Gastrocnemius medialis (tissue), 4 donors: Measurements from ENCODE around the gene GPR78. TPM values are rescaled to one million over a fixed set of nuclear protein-coding genes. Genes with fewer than 3 reads are reported as not detected.

ENCODE experiments used
- ATAC-seq, 2 donors: fragments of 150-250 bp; one replicate each; pipeline ENCODE4 v1.9.1; 2016
- DNase-seq, 2 donors: peaks; one replicate each; pipeline ENCODE4 v3.0.0-alpha.2; 2019
- H3K27ac ChIP-seq, 4 donors: fragments of 200-600 bp; sonication (generic); 1 replicate in 1 of 4; 2 replicates in 3 of 4; pipeline ENCODE4 v1.5.1; 2016 to 2018; ENCODE audit warnings: mild to moderate bottlenecking in 2 of 4, moderate library complexity in 1 of 4
- H3K27me3 ChIP-seq, 3 donors: fragments of 200-600 bp; sonication (generic) in 2 of 3; 1 replicate in 1 of 3; 2 replicates in 2 of 3; pipeline versions ENCODE4 v1.5.1 to v1.6.0; 2016 to 2019; ENCODE audit warnings: mild to moderate bottlenecking in 1 of 3, moderate library complexity in 1 of 3
- H3K36me3 ChIP-seq, 2 donors: fragments of 200-600 bp; sonication (generic) in 1 of 2; one replicate each; pipeline ENCODE4 v1.5.1; 2017 to 2018
- H3K4me1 ChIP-seq, 2 donors: fragments of 200-600 bp; sonication (generic) in 1 of 2; one replicate each; pipeline ENCODE4 v1.5.1; 2016 to 2017; ENCODE audit warnings: mild to moderate bottlenecking in 2 of 2
- H3K4me3 ChIP-seq, 4 donors: fragments of 200-600 bp; sonication (generic) in 3 of 4; 1 replicate in 1 of 4; 2 replicates in 3 of 4; pipeline ENCODE4 v1.5.1; 2016 to 2019; ENCODE audit warnings: mild to moderate bottlenecking in 2 of 4
- H3K9me3 ChIP-seq, 3 donors: fragments of 200-600 bp; sonication (generic) in 2 of 3; 1 replicate in 1 of 3; 2 replicates in 2 of 3; pipeline ENCODE4 v1.5.1; 2016 to 2019
- CTCF ChIP-seq, 5 experiments: fragments of 450-650 bp in 3 of 5; fragments of 200-600 bp in 2 of 5; sonication (generic) in 2 of 5; IDR thresholded peaks in 4 of 5; conservative IDR thresholded peaks in 1 of 5; 1 replicate in 4 of 5; 2 replicates in 1 of 5; pipeline ENCODE4 v1.5.1; 2016 to 2019; ENCODE audit warnings: antibody characterized with exemption in 5 of 5, mild to moderate bottlenecking in 3 of 5, moderate library complexity in 3 of 5
- POLR2A ChIP-seq, 2 donors: fragments of 450-650 bp; IDR thresholded peaks; one replicate each; pipeline ENCODE4 v1.6.1; 2017; ENCODE audit warnings: antibody characterized with exemption in 2 of 2, mild to moderate bottlenecking in 2 of 2, moderate library complexity in 2 of 2
- in situ Hi-C, 4 donors: fragments of 200-750 bp; cut with MboI; loops; one replicate each; pipeline versions ENCODE4 v1.15.0 to v1.8.0; 2017; ENCODE audit warnings: low sequenced_read_pairs in 4 of 4
- intact Hi-C: fragments of 100-400 bp; cut with DNase I; formaldehyde crosslinking; loops from one replicate; pipeline ENCODE4 v1.15.1; 2023; ENCODE audit warnings: low total_unique reads
- total RNA-seq, 4 donors: library from RNA; depleted of rRNA; stranded (reverse); fragments of >200 nt; gene quantifications; one replicate each; pipeline versions ENCODE4 v1.1.0 to v1.2.3, GENCODE V29; 2016

The GPR78 gene
- total RNA-seq, 4 donors from 2014 or later, result not detected

- Histone ChIP-seq H3K4me1 (no peaks in the 10 kb centered on the region), H3K27ac (no peak overlapping the region), H3K36me3 (no peaks in the 10 kb centered on the region), H3K27me3 (peaks cover 0 to 2% (median 0%) of the 10 kb centered on the region in 3 donors), H3K4me3 (no peak overlapping the region), H3K9me3 (no peaks in the 10 kb centered on the region)
- TF ChIP-seq POLR2A (IDR thresholded peaks at IDR 0.05) (no peak), CTCF (IDR thresholded peaks at IDR 0.05 in 4 of 5, conservative IDR thresholded peaks at IDR 0.05 in 1 of 5) (no peak)
- intact Hi-C loops (no loop called here), in situ Hi-C loops (no loop called here)
- DNase-seq, result no peak
- no peak for ATAC-seq
Measured at GRCh38 chr4:8554555-8555100, 25.6 kb upstream of the GPR78 start.

DNA sequence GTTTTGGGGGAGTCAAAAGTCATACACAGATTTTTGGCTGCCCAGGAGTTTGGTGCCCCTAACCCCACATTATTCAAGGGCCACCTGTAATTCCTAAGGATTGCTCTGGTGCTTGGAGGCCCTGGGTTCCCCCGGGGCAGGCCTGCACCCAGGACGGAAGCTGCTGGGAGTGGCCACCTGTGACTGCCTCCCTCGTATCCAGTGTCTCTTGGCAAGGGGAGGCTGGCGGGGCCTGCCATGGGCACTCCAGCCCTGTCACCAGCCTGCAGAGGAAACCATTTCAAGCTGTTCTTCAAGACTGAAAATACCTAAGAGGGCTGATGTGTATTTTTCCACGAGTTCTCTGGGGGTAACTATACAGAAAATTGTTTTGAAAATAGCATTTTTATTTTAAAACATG lies 24.5 kb upstream of the GPR78 start:
- DNase-seq, result no peak
- H3K4me3 ChIP-seq, result no peak overlapping the region
- in situ Hi-C loops (no loop called here), intact Hi-C loops (no loop called here)
- H3K36me3 ChIP-seq, result no peaks in the 10 kb centered on the region
- H3K27ac ChIP-seq, result no peak overlapping the region
- H3K27me3 ChIP-seq, result peaks cover 0 to 4% (median 0%) of the 10 kb centered on the region in 3 donors
- no peak for ATAC-seq
- H3K4me1 ChIP-seq, result no peaks in the 10 kb centered on the region
- H3K9me3 ChIP-seq, result no peaks in the 10 kb centered on the region
- TF ChIP-seq CTCF (IDR thresholded peaks at IDR 0.05 in 4 of 5, conservative IDR thresholded peaks at IDR 0.05 in 1 of 5) (no peak), POLR2A (IDR thresholded peaks at IDR 0.05) (no peak)

GRCh38 chr4:8556341-8557150 lies 23.6 kb upstream of the GPR78 start:
- in situ Hi-C loops (no loop called here), intact Hi-C loops (no loop called here)
- Histone ChIP-seq H3K27me3 (peaks cover 0 to 4% (median 0%) of the 10 kb centered on the region in 3 donors), H3K27ac (no peak overlapping the region), H3K4me3 (no peak overlapping the region), H3K4me1 (no peaks in the 10 kb centered on the region), H3K9me3 (no peaks in the 10 kb centered on the region), H3K36me3 (no peaks in the 10 kb centered on the region)
- TF ChIP-seq POLR2A (IDR thresholded peaks at IDR 0.05) (no peak), CTCF (IDR thresholded peaks at IDR 0.05 in 4 of 5, conservative IDR thresholded peaks at IDR 0.05 in 1 of 5) (no peak)
- no peak for ATAC-seq
- DNase-seq, result no peak

- Histone ChIP-seq H3K4me1 (no peaks in the 10 kb centered on the region), H3K9me3 (no peaks in the 10 kb centered on the region), H3K27ac (no peak overlapping the region), H3K27me3 (peaks cover 0 to 4% (median 0%) of the 10 kb centered on the region in 3 donors), H3K36me3 (no peaks in the 10 kb centered on the region), H3K4me3 (no peak overlapping the region)
- intact Hi-C loops (no loop called here), in situ Hi-C loops (no loop called here)
- no peak for DNase-seq
- ATAC-seq, result no peak
- no peak for TF ChIP-seq CTCF (IDR thresholded peaks at IDR 0.05 in 4 of 5, conservative IDR thresholded peaks at IDR 0.05 in 1 of 5)
- no peak for TF ChIP-seq POLR2A (IDR thresholded peaks at IDR 0.05)
Measured at GRCh38 chr4:8557151-8558076, 22.8 kb upstream of the GPR78 start.
